GM20431 (cell line): Measurements from ENCODE around the gene VIM.

Experiments
- in situ Hi-C: fragments of 300-500 bp; cut with MseI, MboI; formaldehyde crosslinking; loops from one replicate; pipeline ENCODE4 v1.15.0; 2020; ENCODE audit warnings: low sequenced_read_pairs; ENCODE audit not compliant: unreplicated experiment

The VIM gene

GRCh38 chr10:17229967-17230682, 2.1 kb downstream of the VIM start:
- in situ Hi-C loops = no loop called here

- in situ Hi-C loops = no loop called here
Observed at GRCh38 chr10:17231788-17232187, 3.7 kb downstream of the VIM start.

- in situ Hi-C loops = no loop called here
Observed at GRCh38 chr10:17232276-17232960, 4.4 kb downstream of the VIM start.

GRCh38 chr10:17233286-17233991, 5.4 kb downstream of the VIM start:
- in situ Hi-C loops = no loop called here

GRCh38 chr10:17234431-17234945, 6.4 kb downstream of the VIM start:
- in situ Hi-C loops = no loop called here

- in situ Hi-C loops = no loop called here
Observed at GRCh38 chr10:17235136-17235535, 7.1 kb downstream of the VIM start.

GRCh38 chr10:17236468-17237148, 8.6 kb downstream of the VIM start:
- in situ Hi-C loops = no loop called here

- in situ Hi-C loops = no loop called here
Observed at GRCh38 chr10:17237149-17237527, 9.1 kb downstream of the VIM start.

GRCh38 chr10:17237915-17238444, 9.9 kb downstream of the VIM start:
- in situ Hi-C loops = no loop called here

GRCh38 chr10:17238445-17239291, 10.6 kb downstream of the VIM start:
- in situ Hi-C loops = no loop called here

- in situ Hi-C loops = no loop called here
Observed at GRCh38 chr10:17239345-17240085, 11.5 kb downstream of the VIM start.

GRCh38 chr10:17240096-17240495, 12.1 kb downstream of the VIM start:
- in situ Hi-C loops = no loop called here

- in situ Hi-C loops = no loop called here
Observed at GRCh38 chr10:17240616-17241015, 12.6 kb downstream of the VIM start.

- in situ Hi-C loops = no loop called here
Observed at GRCh38 chr10:17241611-17242333, 13.7 kb downstream of the VIM start.

- in situ Hi-C loops = no loop called here
Observed at GRCh38 chr10:17244700-17245365, 16.8 kb downstream of the VIM start.

GRCh38 chr10:17247210-17247609, 19.2 kb downstream of the VIM start:
- in situ Hi-C loops = no loop called here

- in situ Hi-C loops = no loop called here
Observed at GRCh38 chr10:17248964-17249363, 20.9 kb downstream of the VIM start.
